ENCODE data around the gene SETBP1.

- TF ChIP-seq CTCF (IDR thresholded peaks at IDR 0.05; ENCODE audit: low read length): no peak
- no peak for TF ChIP-seq EZH2 (IDR thresholded peaks at IDR 0.05; ENCODE audit: borderline replicate concordance, low read length)
Observed at GRCh38 chr18:44764863-44765262, 84.2 kb downstream of the SETBP1 start.
